Fibroblast of peridontal ligament (primary cell): Measurements from ENCODE around the gene LMTK2.

ENCODE experiments used
- DNase-seq: peaks from one replicate; pipeline ENCODE4 v3.0.0-alpha.2; 2010; ENCODE audit errors: extremely low read depth

LMTK2 gene

DNA sequence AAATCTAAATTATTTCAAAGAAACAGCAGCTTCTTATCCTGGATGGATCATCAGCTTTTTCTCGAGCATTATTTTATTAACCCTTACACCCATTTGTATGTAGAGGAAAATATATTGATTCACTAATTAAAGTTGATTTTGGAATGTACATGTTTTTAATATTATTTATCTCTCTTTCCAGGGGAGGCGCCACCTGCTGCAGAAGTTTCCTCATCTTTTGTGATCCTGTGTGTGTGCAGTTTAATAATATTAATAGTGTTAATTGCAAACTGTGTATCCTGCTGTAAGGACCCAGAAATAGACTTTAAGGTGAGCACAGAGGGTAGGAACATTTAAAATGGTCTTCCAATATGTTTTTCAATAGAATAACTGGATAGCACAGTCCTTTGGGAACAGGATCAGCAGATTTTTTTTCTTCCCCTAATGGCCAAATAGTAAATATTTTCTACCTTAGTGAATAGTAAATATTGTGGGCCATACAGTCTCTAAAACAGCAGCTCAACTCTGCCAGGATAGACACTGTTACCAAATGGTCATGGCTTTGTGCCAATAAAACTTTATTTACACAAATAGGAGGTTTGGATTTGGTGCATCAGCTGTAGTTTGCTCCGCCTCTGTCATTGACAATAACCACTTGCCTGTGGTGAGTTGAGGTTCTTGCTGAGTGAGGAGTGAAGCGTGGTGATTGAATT, 30.6 kb downstream of the LMTK2 start:
- DNase-seq: no peak

DNA sequence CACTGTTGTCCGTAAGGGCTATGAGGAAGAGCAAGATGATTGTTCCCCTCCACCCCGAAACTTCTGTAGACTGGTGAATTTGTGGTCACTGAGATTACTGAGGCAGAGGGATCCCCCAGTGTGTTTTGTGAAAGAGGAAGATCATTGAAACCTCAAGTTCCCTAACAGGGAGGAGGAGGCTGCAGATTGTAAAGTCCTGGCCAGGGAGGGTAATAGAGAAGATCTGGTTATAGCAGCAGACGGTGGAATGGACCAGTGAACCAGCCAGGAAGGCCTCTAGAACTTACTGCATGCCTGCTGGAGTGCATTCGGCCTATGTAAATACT, 31.1 kb downstream of the LMTK2 start:
- no peak for DNase-seq

DNA sequence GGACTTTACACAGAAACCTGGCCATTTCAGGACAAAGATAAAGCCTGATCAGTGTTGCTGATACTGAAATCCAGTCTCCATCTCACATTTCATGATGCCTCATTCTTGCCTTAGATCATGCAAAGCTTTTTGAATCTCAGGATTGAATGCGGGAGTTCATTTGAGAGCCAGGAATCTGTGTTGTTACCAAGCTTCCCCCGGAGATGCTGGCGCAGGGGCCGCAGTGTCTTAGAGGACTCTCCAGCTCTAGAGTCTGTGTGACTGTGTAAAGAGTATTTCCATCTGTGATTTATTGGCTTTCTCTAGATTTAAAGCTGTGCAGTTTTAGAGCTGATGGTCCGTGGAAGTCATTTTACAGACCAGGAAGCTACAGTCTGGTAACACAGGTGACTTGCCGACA, 32.0 kb downstream of the LMTK2 start:
- DNase-seq: no peak

DNA sequence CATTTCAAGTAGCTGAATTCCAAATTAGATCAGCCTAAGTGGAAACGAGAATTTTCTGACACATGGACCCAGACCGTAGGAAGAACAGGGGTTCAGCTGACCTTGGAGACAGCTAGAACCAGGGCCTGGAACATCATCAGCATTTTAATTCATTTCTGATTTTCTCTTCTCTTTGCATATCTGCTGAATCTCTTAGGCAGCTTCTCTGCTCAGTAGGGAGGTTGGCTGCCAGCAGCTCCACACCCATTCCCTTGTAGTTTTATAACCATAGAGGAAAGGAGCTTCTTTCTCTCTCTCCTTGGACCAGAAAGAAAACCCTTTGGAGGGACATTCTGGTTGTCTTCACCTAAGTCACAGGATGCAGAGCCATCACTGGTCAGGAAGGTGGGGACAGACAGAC, 36.0 kb downstream of the LMTK2 start:
- DNase-seq: no peak

DNA sequence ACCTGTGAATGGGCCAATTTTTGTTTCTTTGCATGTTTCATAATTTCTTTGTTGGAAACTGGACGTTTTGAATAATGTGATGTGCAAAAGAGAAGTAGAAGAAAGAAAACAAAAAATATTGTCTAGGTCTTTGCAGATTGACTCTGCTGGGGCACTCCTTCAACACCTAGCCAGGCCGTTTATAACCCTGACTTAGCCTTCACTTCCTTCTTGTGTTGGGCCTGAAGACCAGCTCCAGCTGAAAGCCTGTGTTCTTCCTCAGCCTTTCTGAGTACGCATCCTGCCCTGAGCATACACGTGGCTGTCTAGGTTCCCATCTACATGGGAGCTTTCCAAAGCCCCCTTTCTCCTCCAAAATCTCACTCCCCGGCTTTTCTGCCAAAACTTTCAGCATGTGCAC, 41.9 kb downstream of the LMTK2 start:
- DNase-seq: no peak

DNA sequence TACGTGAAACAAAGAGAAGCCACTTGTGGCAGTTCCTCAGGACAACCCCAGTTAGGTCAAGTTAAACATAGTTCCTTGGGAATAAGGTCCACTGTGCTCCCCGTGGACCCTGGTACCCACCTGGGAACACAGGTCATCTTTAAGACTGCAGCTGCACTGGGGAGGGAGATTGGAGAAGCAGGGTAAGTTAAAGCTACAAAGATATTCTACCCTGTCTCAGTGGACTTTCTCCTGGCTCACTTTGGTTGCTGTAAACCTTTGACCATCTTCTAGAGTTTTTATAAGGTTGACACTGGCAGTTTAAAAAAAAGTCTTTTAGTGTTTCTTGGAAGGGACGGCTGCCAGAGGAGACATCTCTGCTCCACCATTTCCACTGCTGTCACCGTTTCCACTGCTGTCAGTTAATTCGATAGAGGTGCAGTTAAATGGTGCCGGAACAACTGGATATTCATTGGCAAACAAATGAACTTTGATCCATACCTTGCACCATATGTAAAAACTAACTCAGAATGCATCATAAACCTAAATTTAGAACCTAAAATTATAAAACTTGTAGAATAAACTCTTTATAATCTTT, 42.5 kb downstream of the LMTK2 start:
- no peak for DNase-seq

DNA sequence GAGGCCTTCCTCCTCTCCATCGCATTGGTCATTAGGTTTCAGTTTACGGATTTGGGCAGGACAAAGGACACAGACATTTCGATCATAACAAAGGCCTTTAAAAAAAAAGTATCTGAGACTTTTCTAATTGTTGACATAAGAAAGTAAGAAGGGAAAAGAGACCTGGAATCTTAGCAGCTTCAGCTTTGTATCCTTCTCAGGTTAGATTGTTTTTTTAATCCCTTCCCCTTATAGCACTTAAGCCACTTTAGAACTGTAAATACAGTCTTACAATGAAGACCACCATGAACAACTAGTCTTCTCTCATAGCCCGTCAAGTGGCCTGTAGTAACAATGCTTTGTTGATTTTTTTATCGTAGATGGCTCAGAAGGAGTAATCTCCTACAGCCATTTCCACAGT, 45.2 kb downstream of the LMTK2 start:
- DNase-seq: no peak

DNA sequence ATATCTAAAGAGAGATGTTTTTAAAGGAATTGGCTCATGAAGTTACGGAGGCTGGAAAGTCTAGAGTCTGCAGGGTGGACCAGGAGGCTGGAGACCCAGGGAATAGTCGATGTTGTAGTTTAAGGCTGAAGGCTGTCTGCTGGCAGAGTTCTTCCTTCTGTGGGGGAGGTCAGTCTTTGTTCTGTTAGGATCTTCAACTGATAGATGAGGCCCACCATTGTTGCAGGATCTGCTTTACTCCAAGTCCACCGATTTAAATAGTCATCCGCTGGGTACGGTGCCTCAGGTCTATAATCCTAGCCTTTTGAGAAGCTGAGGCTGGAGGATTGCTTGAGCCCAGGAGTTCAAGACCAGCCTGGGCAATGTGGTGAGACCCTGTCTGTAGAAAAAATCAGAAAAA, 50.0 kb downstream of the LMTK2 start:
- DNase-seq: no peak

DNA sequence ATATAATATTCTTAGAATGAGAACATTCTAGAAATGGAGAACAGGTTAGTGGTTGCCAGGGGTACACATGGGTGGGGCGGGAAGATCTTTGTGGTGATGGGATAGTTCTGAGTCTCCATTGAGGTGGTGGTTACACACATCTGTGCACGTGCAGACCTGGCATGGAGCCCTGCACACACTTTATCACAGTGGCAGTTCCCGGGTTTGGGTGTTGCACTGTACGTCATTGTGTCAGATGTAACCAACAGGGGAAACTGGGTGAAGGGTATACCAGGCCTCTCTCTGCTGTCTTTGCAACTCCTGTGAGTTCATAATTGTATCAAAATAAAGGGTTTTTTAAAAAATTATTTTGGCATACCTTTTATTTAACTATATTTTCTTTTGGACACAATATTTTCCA, 51.1 kb downstream of the LMTK2 start:
- no peak for DNase-seq

DNA sequence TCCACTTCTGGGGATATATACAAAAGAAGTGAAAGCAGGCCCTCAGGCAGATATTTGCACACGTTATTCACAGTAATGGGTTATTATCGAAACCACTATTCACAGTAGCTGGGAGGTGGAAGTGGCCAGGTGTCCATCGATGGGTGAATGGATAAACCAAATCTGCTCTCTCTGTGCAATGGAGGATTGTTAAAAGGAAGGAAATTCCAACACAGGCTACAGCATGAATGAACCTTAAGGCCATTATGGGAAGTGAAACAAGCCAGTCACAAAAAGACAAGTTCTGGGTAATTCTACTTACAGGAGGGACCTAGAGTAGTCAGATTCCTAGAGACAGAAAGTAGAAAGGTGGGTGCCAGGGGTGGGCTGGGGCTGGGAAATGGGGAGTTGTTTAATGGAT, 56.1 kb downstream of the LMTK2 start:
- no peak for DNase-seq

DNA sequence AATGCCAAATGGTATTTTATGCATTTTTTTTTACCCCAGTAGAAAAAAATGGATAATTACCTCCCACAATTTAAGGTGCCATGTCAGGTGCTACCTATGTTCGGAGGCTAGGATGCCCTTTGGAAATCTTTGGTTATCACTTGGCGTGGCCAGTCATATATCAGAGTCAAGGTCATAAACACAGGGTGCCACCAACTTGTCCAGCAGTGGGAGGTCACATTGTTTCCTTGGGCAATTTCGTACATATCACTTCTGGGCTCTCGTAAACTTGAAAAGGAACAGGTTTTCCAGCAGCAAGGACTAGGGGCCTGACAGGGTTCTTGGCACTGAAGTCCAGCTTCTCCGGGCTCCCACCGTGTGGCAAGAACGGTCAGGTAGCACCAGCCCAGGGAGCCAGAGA, 56.6 kb downstream of the LMTK2 start:
- no peak for DNase-seq

DNA sequence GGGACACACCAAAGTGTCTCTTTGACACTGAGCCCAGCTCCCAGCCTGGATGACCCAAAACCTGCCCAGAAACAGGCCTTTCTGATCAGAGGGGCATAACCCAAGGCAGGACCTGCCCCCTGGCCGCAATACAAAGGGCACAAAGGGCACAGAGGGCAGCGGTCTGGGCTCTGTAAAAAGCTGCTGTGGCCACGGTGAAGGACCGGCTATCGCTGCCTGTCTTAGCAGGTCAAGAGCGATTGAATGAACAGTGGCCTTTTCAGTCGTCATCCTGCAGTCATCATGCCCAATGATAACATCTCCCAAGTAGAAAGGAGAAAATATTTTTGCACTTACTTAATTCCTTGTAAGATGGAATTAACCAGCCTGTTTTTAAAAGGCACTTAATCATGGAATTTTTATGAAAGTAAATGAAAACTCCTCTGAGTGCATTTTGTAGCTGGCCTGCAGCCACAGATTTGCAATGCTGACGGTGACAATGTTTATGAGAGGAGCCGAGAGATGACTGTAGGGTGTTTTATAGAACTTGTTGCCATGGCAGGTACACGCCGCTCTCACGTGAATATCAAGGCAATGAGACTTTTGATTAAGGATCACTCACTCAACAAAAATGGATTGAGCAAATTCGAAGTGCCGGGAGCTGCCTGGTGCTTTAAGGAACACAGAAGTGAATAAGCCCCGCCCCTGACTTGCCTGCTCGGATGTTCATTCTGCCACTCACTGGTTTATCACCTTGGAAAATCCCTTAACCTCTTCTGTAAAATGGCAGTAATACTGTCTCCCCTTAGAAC, 57.2 kb downstream of the LMTK2 start:
- DNase-seq: no peak

DNA sequence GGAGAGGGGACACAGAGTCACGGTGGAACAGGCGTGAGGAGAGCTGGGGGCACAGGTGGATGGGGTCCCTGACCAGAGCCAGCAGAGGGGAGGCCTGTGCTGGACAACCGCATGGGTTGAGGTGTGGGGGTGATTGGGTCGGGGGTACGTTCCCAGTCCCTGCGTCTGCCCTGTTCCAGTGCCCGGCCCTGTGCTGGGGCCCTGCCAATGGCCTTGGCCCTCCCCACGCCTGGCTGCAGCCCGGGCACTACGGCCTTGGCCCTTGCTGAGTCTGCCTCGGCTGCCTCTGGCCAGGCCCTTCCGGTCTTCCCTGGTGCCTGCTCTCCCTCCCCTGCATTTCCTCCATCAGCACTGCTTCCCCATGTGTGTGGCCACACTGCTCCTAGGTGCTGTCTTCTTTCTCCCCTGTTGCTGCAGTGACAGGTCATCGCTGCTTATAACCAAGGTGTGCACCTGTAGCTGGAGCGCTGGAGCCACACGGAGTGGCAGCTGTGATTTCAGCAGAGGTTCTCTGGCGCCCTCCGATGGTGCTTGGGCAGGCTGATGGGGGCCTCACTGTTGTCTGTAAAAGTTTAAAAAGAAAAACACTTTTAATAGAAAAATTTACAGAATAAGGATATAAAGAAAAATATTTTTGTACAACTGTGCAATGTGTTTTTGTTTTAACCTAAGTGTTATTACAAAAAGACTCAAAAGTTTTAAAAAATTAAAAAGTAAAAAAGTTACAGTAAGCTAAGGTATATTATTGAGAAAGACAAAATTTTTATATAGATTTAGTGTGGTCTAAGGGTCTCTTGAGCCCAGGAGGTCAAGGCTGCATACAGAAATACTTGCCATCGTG, 59.4 kb downstream of the LMTK2 start:
- DNase-seq: peak; percentile 10

DNA sequence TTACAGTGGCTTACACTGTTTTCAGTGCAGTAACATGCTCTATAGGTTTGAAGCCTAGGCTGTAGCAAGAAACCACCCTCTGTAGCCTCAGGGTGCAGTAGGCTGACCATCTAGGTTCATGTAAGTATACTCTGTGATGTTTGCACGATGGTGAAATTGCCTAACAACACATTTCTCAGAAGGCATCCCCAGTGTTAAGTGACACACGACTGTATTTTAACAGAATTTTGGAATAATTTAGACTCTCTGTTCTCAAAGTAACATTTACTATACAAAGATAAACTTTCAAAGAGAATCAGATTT, 60.0 kb downstream of the LMTK2 start:
- no peak for DNase-seq

DNA sequence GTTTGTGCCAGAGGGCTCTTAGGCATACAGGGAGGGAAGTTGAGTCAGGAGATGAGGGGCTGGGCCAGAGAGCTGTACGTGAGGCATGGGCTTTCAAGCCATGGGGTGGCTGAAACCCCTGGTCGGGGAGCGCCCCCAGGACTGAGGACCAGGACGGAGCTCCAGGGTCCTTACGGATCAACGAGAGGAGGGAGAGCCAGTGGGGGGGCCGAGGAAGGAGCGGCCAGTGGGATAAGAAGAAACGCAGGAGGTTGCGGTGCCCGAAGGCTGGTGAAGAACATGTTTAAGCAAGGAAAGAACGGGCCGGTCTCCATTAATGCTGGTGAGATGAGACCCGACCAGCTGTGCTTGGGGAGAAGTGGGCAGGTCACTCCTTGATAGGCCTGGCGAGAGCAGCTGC, 61.0 kb downstream of the LMTK2 start:
- DNase-seq: no peak

DNA sequence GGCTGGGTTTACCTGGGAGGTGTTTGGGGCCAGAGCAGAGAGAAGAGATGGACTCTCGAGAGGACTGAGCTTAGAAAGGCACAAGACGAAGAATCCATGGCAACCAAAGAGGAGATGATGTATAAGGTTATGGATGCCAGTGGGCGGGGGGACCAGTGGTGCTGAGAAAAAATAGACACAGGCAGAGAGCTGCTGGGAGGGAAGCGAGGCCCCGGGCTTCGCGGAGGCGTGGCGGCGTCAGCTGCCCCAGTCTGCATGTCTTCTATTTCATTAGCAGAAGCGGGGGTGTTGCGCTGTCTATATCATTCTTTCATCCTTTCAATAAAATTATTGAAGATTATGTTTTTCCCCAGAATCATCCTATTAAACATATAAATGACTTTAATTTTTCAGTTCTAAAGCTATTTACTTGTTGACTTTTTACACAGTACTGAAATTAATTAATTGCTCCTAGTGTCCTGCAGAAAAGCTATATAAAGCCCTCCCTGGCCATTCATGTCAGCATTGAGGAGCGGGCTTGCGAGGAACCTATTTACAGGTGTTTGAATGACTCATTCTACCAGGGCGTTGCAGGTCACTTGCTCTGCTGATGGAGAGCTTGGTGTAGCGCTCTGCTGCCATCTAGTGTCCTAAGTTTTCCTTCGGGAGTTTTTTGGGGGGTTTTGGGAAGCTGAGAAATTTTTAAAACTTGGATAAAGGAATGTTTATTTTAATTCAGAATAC, 61.7 kb downstream of the LMTK2 start:
- DNase-seq: peak; percentile 73

DNA sequence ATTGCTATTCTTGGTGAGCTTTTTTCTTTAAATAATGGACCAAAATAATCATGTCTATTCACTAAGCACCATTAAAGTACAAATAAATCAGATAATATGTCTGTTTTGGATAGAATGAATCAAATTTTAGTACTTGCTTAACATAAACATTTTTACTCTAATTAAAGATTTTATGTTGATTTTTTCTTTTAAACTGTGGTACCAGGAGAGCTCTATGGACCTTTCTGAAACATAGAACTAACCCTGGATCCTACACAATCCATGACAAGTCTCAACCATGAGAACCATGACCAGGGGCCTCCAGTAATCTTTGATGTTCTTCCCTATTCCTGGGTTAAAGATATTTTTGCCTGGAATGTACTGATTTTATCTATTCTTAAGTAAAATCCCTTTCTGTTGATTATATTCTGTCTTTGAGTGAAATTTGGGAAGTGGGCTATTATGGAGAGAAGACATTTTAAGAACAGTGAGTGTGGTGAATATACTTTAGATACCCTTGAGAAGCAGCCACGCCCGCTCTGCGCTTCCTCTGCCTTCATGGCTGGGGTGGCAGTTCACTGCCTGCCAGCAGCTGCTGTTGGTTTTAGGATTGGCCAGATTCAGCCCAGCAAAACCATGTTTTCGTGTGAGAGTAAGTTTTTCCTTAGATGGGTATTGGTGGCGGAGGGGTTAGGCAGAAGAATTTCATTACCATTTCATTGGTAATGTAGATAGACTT, 62.4 kb downstream of the LMTK2 start:
- DNase-seq: no peak

DNA sequence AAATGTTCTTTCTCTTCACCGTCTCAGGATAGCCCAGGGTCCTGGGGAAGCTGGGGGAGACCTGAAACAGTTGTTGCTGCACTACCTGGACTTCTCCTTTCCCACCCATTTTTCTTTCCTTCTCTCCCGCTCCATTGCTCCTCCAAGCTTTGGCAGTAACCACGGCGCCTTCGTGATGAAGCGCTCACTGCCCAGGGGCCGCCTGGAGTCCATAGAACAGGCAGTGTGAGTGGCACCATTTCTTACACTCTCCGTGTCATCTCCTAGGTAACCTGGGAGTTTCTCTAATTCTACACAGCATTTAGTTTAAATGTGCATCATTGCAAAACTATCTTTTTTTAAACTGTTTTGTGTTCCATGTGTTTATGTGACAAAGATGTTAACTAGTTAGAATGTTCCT, 64.3 kb downstream of the LMTK2 start:
- DNase-seq: no peak

DNA sequence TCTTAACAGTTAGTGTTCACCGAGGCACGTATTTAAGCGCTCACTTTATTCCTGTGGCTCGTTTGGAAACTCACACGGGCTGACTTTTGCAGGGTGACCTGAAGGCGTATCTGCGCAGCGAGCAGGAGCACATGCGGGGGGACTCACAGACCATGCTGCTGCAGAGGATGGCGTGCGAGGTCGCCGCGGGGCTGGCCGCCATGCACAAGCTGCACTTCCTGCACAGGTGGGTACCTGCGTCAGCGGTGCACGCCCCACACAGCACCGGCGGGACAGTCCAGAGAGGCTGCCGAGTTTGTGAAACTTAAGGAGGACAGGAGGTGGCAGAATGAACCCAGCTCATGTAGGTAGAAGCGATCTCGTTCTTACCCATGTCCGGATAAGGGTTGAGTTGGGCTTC, 64.8 kb downstream of the LMTK2 start:
- DNase-seq: no peak

DNA sequence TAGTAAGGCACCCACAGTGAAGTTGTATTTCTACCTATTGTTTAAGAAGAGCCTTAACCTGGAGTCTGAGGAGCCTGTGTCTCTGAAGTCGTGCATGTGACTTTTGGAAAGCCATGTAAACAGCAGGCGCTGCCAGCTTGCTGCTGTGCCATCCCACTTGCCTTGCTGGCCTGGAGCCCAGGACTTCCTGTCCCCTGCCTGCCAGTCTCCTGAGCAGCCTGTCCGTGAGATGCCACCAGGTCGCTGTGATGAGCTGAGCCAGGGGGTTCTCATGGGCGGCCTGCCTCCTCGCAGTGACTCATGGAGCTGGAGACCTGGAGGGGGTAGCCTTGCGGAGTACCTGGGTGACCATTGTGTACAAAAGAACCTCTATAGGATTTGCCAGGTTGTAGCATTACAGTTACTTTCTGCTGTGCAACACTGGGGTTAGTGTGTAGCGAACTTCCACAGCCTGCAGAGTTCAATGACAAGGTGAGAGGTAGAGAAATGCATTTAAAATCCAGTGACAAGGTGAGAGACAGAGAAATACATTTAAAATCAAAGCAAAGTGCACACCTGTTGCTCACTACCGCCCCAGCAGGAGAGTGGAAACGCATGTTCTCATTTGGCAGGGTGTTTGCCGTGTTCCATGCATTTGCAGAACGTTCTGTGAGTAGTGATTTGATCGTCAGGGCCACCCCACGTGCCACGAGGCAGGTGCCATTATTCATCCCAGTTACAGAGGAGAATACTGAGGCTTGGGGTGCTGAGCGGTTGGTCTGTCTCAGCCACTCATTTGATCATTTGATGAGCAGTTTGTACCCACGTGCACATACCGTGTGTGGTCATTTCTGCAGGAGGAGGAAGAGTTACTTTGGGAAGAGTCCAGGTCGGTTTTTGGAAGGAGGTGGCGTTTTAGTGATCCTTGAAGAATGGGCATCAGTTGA, 67.9 kb downstream of the LMTK2 start:
- no peak for DNase-seq
